NCI-H146 treated with DMSO at 0.1 percent for 48 hours (cell line): Measurements from ENCODE around the gene NFX1.
A peak's percentile ranks its signal among the peaks of the same experiment; 100 is the strongest.

Experiments
- DNase-seq: peaks from one replicate; lab custom pipeline; 2025; ENCODE audit not compliant: unreplicated experiment; lab: John Stamatoyannopoulos, UW

Gene NFX1

GRCh38 chr9:33265211-33265865 is 25.0 kb upstream of the NFX1 start:
- no peak for DNase-seq

- no peak for DNase-seq
Measured at GRCh38 chr9:33267151-33267767, 23.1 kb upstream of the NFX1 start.

- DNase-seq: no peak
Measured at GRCh38 chr9:33270146-33270545, 20.2 kb upstream of the NFX1 start.

GRCh38 chr9:33272061-33272460 is 18.3 kb upstream of the NFX1 start:
- no peak for DNase-seq

- DNase-seq: no peak
Measured at GRCh38 chr9:33273266-33273971, 16.9 kb upstream of the NFX1 start.

GRCh38 chr9:33273972-33274328 is 16.4 kb upstream of the NFX1 start:
- no peak for DNase-seq

- DNase-seq: no peak
Measured at GRCh38 chr9:33277484-33277883, 12.8 kb upstream of the NFX1 start.

GRCh38 chr9:33285502-33285901 is 4.8 kb upstream of the NFX1 start:
- DNase-seq: no peak

- peak; percentile 49 for DNase-seq
Measured at GRCh38 chr9:33287087-33287490, 3.2 kb upstream of the NFX1 start.

- DNase-seq: no peak
Measured at GRCh38 chr9:33288235-33288634, 2.1 kb upstream of the NFX1 start.

- DNase-seq: no peak
Measured at GRCh38 chr9:33288828-33289483, 1.4 kb upstream of the NFX1 start.

- DNase-seq: no peak
Measured at GRCh38 chr9:33289496-33289895, 820 bp upstream of the NFX1 start.

- no peak for DNase-seq
Measured at GRCh38 chr9:33289936-33290246, 425 bp upstream of the NFX1 start.

GRCh38 chr9:33291031-33291397 is 698 bp downstream of the NFX1 start:
- DNase-seq: no peak

GRCh38 chr9:33291901-33292300 is 1.6 kb downstream of the NFX1 start:
- no peak for DNase-seq

- DNase-seq: no peak
Measured at GRCh38 chr9:33293782-33294181, 3.5 kb downstream of the NFX1 start.

- DNase-seq: no peak
Measured at GRCh38 chr9:33294670-33295432, 4.5 kb downstream of the NFX1 start.

GRCh38 chr9:33295571-33295970 is 5.3 kb downstream of the NFX1 start:
- DNase-seq: no peak

- no peak for DNase-seq
Measured at GRCh38 chr9:33297432-33297831, 7.1 kb downstream of the NFX1 start.

- no peak for DNase-seq
Measured at GRCh38 chr9:33300546-33300945, 10.2 kb downstream of the NFX1 start.

- DNase-seq: no peak
Measured at GRCh38 chr9:33304362-33304761, 14.0 kb downstream of the NFX1 start.
